SK-N-SH (cell line): ENCODE results near the gene PLD1.

Source experiments
- CHD2 ChIP-seq: fragments of 150-350 bp; IDR thresholded peaks from 2 replicates; pipeline ENCODE4 v1.6.1; 2018; ENCODE audit warnings: low read length; ENCODE audit not compliant: partially characterized antibody
- CTCF ChIP-seq: fragments of 200-600 bp; sonication (generic); IDR thresholded peaks from 2 replicates; pipeline ENCODE4 v1.6.1; 2017; ENCODE audit warnings: antibody characterized with exemption, mild to moderate bottlenecking, moderate library complexity
- EP300 ChIP-seq, 2 experiments: IDR thresholded peaks; 2 replicates each; pipeline versions ENCODE4 v1.4.0 to v1.6.1; 2012; ENCODE audit warnings: borderline replicate concordance in 1 of 2, low read depth in 1 of 2, low read length in 1 of 2
- EZH2phosphoT487 ChIP-seq: fragments of 200-600 bp; sonication (generic); IDR thresholded peaks from 2 replicates; pipeline ENCODE4 v1.6.1; 2017; ENCODE audit warnings: low read depth, mixed run types, mild to moderate bottlenecking, antibody characterized with exemption, moderate library complexity, borderline replicate concordance
- FOXJ3 ChIP-seq: sonication (generic); formaldehyde crosslinking; IDR thresholded peaks from 2 replicates; pipeline ENCODE4 v1.5.1; 2020; ENCODE audit warnings: mild to moderate bottlenecking, missing genetic modification reagents
- FOXM1 ChIP-seq: IDR thresholded peaks from 2 replicates; pipeline ENCODE4 v1.4.0; 2012; ENCODE audit warnings: low read depth, mild to moderate bottlenecking
- IRF3 ChIP-seq: fragments of 150-350 bp; IDR thresholded peaks from 2 replicates; pipeline ENCODE4 v1.6.1; 2016; ENCODE audit warnings: mild to moderate bottlenecking, low read depth, low read length
- MAX ChIP-seq: IDR thresholded peaks from 2 replicates; pipeline ENCODE4 v1.4.0; 2012; ENCODE audit warnings: low read depth
- POLR2AphosphoS5 ChIP-seq: IDR thresholded peaks from 2 replicates; pipeline ENCODE4 v1.6.1; 2012; ENCODE audit warnings: low read depth, low read length
- REST ChIP-seq: IDR thresholded peaks from 2 replicates; pipeline ENCODE4 v1.6.1; 2012; ENCODE audit warnings: mild to moderate bottlenecking, low read depth, low read length, moderate library complexity
- TCF12 ChIP-seq: IDR thresholded peaks from 2 replicates; pipeline ENCODE4 v1.4.0; 2012
- YY1 ChIP-seq: IDR thresholded peaks from 2 replicates; pipeline ENCODE4 v1.4.0; 2012; ENCODE audit warnings: low read depth, mild to moderate bottlenecking

GRCh38 chr3:171841620-171842000, 31.3 kb upstream of the PLD1 start:
- TF ChIP-seq TCF12 = no peak
- TF ChIP-seq MAX = no peak
- no peak for TF ChIP-seq CTCF
- no peak for TF ChIP-seq EP300 (IDR thresholded peaks at IDR 0.05; ENCODE audit: borderline replicate concordance in 1 of 2, low read depth in 1 of 2, low read length in 1 of 2)
- no peak for TF ChIP-seq YY1
- TF ChIP-seq POLR2AphosphoS5 = no peak
- no peak for TF ChIP-seq EZH2phosphoT487
- no peak for TF ChIP-seq REST
- TF ChIP-seq CHD2 = no peak
- no peak for TF ChIP-seq FOXJ3 (CRISPR knock-in tag)
- no peak for TF ChIP-seq IRF3
- TF ChIP-seq FOXM1 = no peak
